GM12864 (cell line): ENCODE results near the gene GCGR.

Experiments
- DNase-seq: peaks from one replicate; pipeline ENCODE4 v3.0.0-alpha.2; 2011; ENCODE audit warnings: low read depth
- H3K4me3 ChIP-seq: 2 replicates; pipeline ENCODE4 v1.5.1; 2011; ENCODE audit warnings: mild to moderate bottlenecking, low read depth, low read length, control low read depth
- CTCF ChIP-seq: IDR thresholded peaks from 2 replicates; pipeline ENCODE4 v1.5.1; 2011; ENCODE audit warnings: low read depth, mild to moderate bottlenecking, moderate library complexity, low read length, control low read depth, inconsistent platforms; ENCODE audit errors: missing control alignments

The GCGR gene

GRCh38 chr17:81852237-81852636 is 48.3 kb downstream of the GCGR start:
- no peak overlapping the region for H3K4me3 ChIP-seq
- no peak for TF ChIP-seq CTCF
- DNase-seq, result no peak

- no peak overlapping the region for H3K4me3 ChIP-seq
- no peak for TF ChIP-seq CTCF
- DNase-seq, result no peak
Measured at GRCh38 chr17:81854974-81855774, 51.2 kb downstream of the GCGR start.

- peak overlapping the region; percentile 84 for H3K4me3 ChIP-seq
- TF ChIP-seq CTCF, result no peak
- DNase-seq, result no peak
Measured at GRCh38 chr17:81858170-81858966, 54.4 kb downstream of the GCGR start.

- no peak for DNase-seq
- H3K4me3 ChIP-seq, result peak overlapping the region; percentile 84
- TF ChIP-seq CTCF, result no peak
Measured at GRCh38 chr17:81858967-81859905, 55.3 kb downstream of the GCGR start.

GRCh38 chr17:81859906-81860755 is 56.2 kb downstream of the GCGR start, which contains the start of gene P4HB:
P4HB (minus strand) TSS chr17:81860535; CDS start chr17:81860471, 64 bp downstream.
- no peak for DNase-seq
- TF ChIP-seq CTCF, result no peak
- peak within 1 kb of the TSS; percentile 87 for H3K4me3 ChIP-seq
